Erythroblast (primary cell): ENCODE results near the gene PXYLP1.

Source experiments
- DNase-seq, 2 experiments: peaks; one replicate each; lab custom pipeline; 2025; lab: John Stamatoyannopoulos, UW
- GATA1 ChIP-seq: IDR thresholded peaks from 2 replicates; pipeline ENCODE4 v1.6.1; 2011; ENCODE audit warnings: low read depth, mild to moderate bottlenecking, control low read depth, low read length, moderate library complexity
- POLR2A ChIP-seq: IDR thresholded peaks from 2 replicates; pipeline ENCODE4 v1.6.1; 2011; ENCODE audit warnings: mild to moderate bottlenecking, low read length

The PXYLP1 gene

GRCh38 chr3:141333836-141334626, 102.4 kb downstream of the PXYLP1 start:
- TF ChIP-seq POLR2A = no peak
- no peak for TF ChIP-seq GATA1
- DNase-seq = no peak

DNA sequence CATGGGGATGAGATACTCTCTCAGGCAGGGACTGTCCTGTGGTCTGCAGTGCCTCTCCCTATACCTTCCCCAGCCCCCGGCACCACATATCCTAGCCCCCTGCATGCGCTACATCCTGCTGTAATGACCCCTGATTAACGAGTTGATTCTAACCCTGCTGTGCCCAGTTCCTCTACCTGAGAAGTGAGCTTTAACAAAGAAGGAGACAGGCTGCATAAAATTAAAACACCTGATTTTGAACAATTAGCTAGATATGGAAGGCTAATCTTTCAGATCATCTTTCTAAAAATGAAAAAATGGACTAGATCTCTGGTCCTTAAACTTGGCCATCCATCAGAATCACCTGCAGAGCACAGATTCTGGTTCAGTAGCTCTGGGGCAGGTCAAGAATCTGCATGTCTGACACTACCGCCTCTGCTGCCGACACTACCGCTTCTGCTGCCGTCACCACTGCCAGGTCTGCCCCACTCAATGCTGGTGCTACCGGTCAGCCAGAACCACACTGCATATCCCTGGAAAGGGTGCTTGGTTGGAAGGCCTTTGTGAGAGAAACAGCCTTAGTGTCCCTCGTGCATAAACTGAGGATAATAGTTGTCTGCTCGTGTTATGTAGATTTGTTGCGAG, 103.1 kb downstream of the PXYLP1 start:
- TF ChIP-seq POLR2A (no peak), GATA1 (no peak)
- no peak for DNase-seq

DNA sequence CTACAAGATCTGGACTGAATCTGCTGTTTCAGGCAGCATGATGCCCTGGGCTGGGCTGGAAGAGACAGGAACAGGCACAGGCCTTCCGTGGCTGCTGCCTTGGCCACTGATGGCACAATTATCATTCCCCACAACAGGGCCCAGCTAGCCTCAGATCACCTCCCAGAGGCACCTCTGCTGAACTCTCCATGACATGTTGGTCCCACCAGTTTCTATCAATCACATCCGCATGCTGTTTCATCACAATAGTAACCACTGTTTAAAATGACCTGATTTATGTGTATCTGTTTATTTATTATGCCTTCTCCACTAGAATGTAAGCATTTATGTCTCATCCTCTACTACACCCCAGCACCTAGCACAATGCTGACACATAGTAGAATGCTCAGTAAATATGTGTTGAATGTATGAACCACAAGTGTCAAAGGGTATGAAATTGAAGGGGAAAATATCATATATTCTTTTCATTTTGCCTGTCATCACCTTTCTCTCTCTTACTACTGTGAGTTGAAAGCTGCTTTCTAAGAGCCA, 104.0 kb downstream of the PXYLP1 start:
- TF ChIP-seq POLR2A (no peak), GATA1 (no peak)
- DNase-seq = no peak

DNA sequence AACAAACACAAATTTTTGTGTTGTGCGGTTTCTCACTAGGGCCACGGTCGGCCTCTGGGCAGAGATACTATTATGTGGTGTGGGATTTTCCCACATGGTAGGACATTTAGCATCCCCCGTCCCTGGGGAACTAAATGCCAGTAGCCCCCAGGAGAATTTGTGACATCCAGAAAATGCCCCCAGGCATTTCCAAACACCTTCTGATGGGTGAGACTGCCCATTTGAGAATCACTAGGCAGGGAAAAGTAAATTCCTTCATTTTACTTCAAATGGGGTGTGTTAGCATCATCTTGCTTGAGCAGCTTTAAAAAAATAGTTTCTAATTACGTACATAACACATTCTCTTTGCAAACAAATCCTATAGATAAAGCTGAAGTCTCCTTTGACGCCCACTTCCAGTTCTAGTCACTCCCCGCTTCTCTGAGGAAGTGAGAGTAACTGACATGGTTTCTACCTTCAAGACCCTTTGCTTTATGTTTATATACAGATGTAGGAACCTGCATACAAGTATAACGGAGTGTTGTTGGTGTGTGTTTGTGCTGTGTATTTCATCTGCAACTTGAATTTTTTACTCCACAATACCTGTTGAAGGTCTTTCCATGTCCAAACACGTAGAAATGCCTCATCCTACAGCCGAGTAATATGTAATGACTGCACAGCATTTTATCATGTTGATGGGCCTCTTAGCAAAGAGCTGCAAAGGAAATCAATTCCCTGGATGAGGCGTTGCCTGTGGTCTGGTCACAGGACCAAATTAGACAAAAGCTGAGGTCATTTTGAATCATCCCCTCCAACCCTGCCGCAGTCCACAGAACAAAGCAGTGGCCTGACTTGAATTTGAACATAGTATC, 105.3 kb downstream of the PXYLP1 start:
- no peak for DNase-seq
- TF ChIP-seq GATA1 (no peak), POLR2A (no peak)

GRCh38 chr3:141337523-141337854, 105.9 kb downstream of the PXYLP1 start:
- TF ChIP-seq POLR2A (no peak), GATA1 (no peak)

DNA sequence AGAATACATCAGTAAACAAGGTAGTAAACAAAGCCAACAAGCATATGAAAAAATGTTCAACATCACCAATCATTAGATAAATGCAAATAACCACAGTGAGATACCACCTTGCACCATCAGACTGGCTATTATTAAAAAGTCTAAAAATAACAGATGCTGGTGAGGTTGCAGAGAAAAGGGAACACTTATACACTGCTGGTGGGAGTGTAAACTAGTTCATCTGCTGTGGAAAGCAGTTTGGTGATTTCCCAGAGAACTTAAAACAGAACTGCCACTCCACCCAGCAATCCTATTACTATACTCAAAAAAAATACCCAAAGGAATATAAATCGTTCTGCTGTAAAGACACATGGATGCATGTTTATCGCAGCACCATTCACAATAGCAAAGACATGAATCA, 106.4 kb downstream of the PXYLP1 start:
- no peak for DNase-seq
- TF ChIP-seq POLR2A (no peak), GATA1 (no peak)

More at GRCh38 chr3:141337523-141337854, 105.9 kb downstream of the PXYLP1 start:
- DNase-seq = no peak

DNA sequence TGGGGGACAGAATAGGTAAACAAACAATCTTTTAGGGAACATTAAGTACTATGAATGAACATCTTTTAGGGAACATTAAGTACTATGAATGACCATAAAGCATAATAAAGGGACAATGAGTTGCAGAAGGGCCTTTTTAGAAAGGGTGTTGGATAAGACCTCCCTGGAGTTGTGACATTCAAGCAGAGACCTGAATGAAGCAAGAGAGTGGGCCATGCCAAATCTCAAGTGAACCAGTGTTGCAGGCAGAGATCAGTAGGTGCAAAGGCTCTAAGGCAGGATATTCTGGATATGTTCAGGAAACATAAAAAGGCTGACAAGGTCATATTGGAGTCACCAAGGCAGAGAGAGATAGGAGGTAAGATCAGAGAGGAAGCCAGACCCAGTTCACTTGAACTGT, 107.3 kb downstream of the PXYLP1 start:
- TF ChIP-seq GATA1 = no peak
- DNase-seq = no peak

GRCh38 chr3:141341536-141341935, 109.9 kb downstream of the PXYLP1 start:
- TF ChIP-seq GATA1 = no peak
- no peak for TF ChIP-seq POLR2A
- no peak for DNase-seq

DNA sequence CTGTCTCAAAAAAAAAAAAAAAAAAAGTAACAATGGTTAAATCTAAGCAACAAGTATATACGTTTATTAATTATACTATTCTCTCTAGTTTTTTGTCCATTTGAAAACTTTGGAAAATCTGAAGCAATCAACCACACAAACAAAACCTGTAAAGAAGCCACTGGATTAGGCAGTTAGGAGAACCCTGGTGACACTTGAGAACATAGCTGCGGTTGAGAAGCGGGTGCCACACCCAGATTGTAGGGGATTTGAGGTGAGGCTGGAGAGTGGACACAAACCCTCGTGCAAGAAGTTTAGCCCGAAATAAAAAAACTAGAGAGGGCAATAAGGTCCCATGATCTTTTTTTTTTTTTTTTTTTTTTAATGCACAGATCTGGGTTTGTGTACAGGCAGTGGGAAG, 110.8 kb downstream of the PXYLP1 start:
- DNase-seq = no peak
- TF ChIP-seq GATA1 (no peak), POLR2A (no peak)

- no peak for DNase-seq
- no peak for TF ChIP-seq POLR2A
- TF ChIP-seq GATA1 = no peak
Observed at GRCh38 chr3:141343077-141343476, 111.5 kb downstream of the PXYLP1 start.

DNA sequence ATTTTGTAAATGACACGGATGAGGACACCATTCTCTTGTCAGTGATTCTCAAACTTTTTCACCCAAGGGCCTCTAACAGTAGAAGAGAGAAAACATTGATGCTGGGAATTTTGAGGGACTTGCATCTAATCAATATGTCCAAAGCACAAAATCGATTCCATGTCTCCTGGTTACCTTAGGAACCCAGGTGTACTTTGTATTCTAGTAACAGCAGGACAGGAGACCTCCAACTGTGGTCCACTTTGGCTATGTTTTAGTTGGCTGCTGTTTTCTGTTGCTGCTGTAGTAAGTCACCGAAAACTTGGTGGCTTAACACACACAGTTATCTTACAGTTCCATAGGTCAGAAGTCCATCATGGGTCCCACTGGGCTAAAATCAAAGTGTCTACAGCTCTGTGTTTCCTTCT, 112.2 kb downstream of the PXYLP1 start:
- no peak for DNase-seq
- TF ChIP-seq POLR2A (no peak), GATA1 (no peak)
